ENCODE data around the gene GLIPR1.

GRCh38 chr12:75542942-75543341 lies 62.4 kb downstream of the GLIPR1 start:
- TF ChIP-seq GATA3 (IDR thresholded peaks at IDR 0.05; ENCODE audit: low read depth, low read length), result no peak
- TF ChIP-seq GATA2 (IDR thresholded peaks at IDR 0.05; ENCODE audit: low read depth, low read length), result no peak
